Transverse colon (tissue), 4 donors: ENCODE measurements around the gene PLPPR3. TPM values are rescaled to one million over a fixed set of nuclear protein-coding genes. Genes with fewer than 3 reads are reported as not detected.

Source experiments
- DNase-seq: peaks from one replicate; pipeline ENCODE4 v3.0.0-alpha.2; 2019
- H3K27ac ChIP-seq, 4 donors: fragments of 200-600 bp; sonication (generic); 2 replicates each; pipeline ENCODE4 v1.5.1; 2016 to 2018; ENCODE audit warnings: inconsistent platforms in 4 of 4
- H3K27me3 ChIP-seq: fragments of 200-600 bp; sonication (generic); 2 replicates; pipeline ENCODE4 v1.5.1; 2017; ENCODE audit warnings: inconsistent platforms
- H3K36me3 ChIP-seq, 4 donors: fragments of 200-600 bp; sonication (generic); 2 replicates each; pipeline ENCODE4 v1.5.1; 2017 to 2019; ENCODE audit warnings: inconsistent platforms in 4 of 4
- H3K4me1 ChIP-seq, 4 donors: fragments of 200-600 bp; sonication (generic); 2 replicates each; pipeline ENCODE4 v1.5.1; 2017 to 2020; ENCODE audit warnings: inconsistent platforms in 4 of 4
- H3K4me3 ChIP-seq, 4 donors: fragments of 200-600 bp; sonication (generic); 1 replicate in 1 of 4; 2 replicates in 3 of 4; pipeline versions ENCODE4 v1.5.1 to v1.6.1; 2017 to 2019; ENCODE audit warnings: inconsistent platforms in 4 of 4
- H3K9me3 ChIP-seq, 2 donors: fragments of 200-600 bp; sonication (generic); 2 replicates each; pipeline ENCODE4 v1.5.1; 2017 to 2019; ENCODE audit warnings: inconsistent platforms in 2 of 2
- CTCF ChIP-seq, 5 experiments: fragments of 200-600 bp in 3 of 5; fragments of 450-650 bp in 2 of 5; sonication (generic) in 3 of 5; IDR thresholded peaks; 1 replicate in 2 of 5; 2 replicates in 3 of 5; pipeline ENCODE4 v1.5.1; 2016 to 2017; ENCODE audit warnings: antibody characterized with exemption in 5 of 5, inconsistent platforms in 3 of 5, mild to moderate bottlenecking in 2 of 5, moderate library complexity in 1 of 5
- EP300 ChIP-seq: sonication (generic); formaldehyde crosslinking; IDR thresholded peaks from one replicate; pipeline ENCODE4 v1.6.1; 2017; ENCODE audit warnings: antibody characterized with exemption, low read depth
- POLR2A ChIP-seq: fragments of 450-650 bp; IDR thresholded peaks from one replicate; pipeline ENCODE4 v1.6.1; 2016; ENCODE audit warnings: antibody characterized with exemption, mild to moderate bottlenecking, moderate library complexity
- POLR2AphosphoS5 ChIP-seq, 3 donors: sonication (generic); formaldehyde crosslinking; IDR thresholded peaks; one replicate each; pipeline ENCODE4 v1.6.1; 2016; ENCODE audit warnings: antibody characterized with exemption in 3 of 3
- WGBS, 2 donors: methylation state at CpG; one replicate each; pipeline ENCODE4 v1.1.5; 2018; ENCODE audit warnings: low coverage in 1 of 2; 5-methylcytosine and 5-hydroxymethylcytosine counted together
- in situ Hi-C, 4 donors: fragments of 200-750 bp; cut with MboI; loops; one replicate each; pipeline versions ENCODE4 v1.15.0 to v1.15.1; 2017; ENCODE audit warnings: low sequenced_read_pairs in 3 of 4, low pct_ligation_motif_present in 1 of 4, low pct_unique_long_range_greater_than_20kb in 1 of 4
- intact Hi-C: fragments of 100-400 bp; cut with DNase I; formaldehyde crosslinking; loops from one replicate; pipeline ENCODE4 v1.15.1; 2023; ENCODE audit warnings: low total_unique reads
- total RNA-seq, 4 donors: library from RNA; depleted of rRNA; stranded (reverse); fragments of >200 nt; gene quantifications; one replicate each; pipeline ENCODE4 v1.1.0, GENCODE V29; 2016

PLPPR3 gene
- total RNA-seq, 4 donors from 2014 or later: not detected

DNA sequence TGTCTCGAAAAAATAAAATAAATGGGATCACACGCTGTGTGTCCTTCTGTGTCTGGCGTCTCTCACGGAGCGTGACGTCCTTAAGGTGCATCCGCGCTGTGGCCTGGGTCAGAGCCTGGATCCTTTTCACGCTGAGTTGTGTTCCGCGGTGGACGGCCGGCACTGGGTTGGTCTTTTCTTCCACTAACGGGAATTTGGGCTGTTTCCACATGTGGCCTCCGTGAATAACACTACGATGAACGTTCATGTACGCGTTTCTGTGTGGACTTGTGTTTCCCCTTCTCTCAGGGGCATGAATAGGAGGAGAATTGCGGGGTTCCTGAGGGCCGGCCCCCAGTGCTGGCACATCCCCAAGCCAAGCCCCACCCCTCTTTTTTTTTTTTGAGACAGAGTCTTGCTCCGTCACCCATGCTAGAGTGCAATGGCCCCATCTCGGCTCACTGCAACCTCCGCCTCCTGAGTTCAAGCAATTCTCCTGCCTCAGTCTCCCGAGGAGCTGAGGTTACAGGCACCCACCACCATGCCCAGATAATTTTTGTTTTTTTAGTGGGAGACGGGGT is 30.7 kb downstream of the PLPPR3 start:
- intact Hi-C loops: no loop called here

GRCh38 chr19:789701-790060 is 32.1 kb downstream of the PLPPR3 start:
- in situ Hi-C loops (no loop called here), intact Hi-C loops (no loop called here)
- 60 to 73% methylated on average over 6 to 9 of the region's 9 CpGs for WGBS, 2 donors
- no peak for DNase-seq
- peak overlapping the region; percentile 36 to 59 (median 52) for H3K27ac ChIP-seq
- no peak overlapping the region for H3K4me3 ChIP-seq
- no peaks in the 10 kb centered on the region for H3K9me3 ChIP-seq
- no peaks in the 10 kb centered on the region for H3K36me3 ChIP-seq
- TF ChIP-seq CTCF (IDR thresholded peaks at IDR 0.05) (no peak), POLR2A (no peak), POLR2AphosphoS5 (IDR thresholded peaks at IDR 0.05) (no peak), EP300 (no peak)
- H3K4me1 ChIP-seq: peaks cover 0 to 7% (median 3%) of the 10 kb centered on the region in 4 donors
- H3K27me3 ChIP-seq: no peaks in the 10 kb centered on the region

More for the DNA sequence above, 30.7 kb downstream of the PLPPR3 start:
- TF ChIP-seq POLR2A (no peak), CTCF (IDR thresholded peaks at IDR 0.05) (no peak), POLR2AphosphoS5 (IDR thresholded peaks at IDR 0.05) (no peak), EP300 (no peak)
- Histone ChIP-seq H3K27me3 (no peaks in the 10 kb centered on the region), H3K36me3 (no peaks in the 10 kb centered on the region), H3K4me1 (peaks cover 0 to 14% (median 6%) of the 10 kb centered on the region in 4 donors), H3K4me3 (no peak overlapping the region), H3K27ac (no peak overlapping the region), H3K9me3 (no peaks in the 10 kb centered on the region)
- no peak for DNase-seq
- in situ Hi-C loops: no loop called here
- WGBS, 2 donors: 87 to 93% methylated on average over 12 to 26 of the region's 26 CpGs

DNA sequence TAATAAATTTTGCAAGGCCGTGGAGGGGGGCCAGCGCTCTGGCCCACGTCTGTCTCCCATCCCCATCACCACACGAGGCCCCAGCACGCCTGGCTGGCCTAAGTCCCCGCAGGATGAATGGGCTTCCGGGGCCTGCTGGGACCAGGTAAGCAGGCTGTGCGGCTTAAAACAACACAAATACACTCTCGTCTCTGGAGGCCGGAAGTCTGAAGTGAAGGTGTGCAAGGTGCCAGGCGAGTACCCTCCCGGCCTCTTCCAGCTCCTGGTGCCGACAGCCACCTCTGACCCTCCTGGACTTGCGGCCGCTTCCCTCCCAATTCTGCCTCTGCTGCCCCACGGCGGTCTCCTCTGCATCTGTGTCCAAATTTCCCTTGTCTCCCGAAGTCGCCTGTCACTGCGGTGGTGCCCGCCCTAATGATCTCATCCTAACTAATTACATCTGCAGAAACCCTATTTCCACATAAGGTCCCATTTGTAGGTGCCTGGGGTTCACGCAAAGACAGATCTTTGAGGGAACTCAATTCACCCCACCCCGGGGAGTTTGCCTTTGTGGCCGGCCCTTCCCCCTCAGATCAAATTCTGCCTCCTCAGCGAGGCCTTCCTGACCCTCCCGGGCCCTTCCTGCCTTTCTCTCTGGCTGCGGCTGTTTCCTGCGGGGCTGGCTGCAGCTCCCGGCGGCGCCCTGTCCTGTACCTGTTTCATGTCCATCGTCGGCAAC is 32.6 kb downstream of the PLPPR3 start:
- Histone ChIP-seq H3K27me3 (no peaks in the 10 kb centered on the region), H3K4me3 (no peak overlapping the region), H3K36me3 (no peaks in the 10 kb centered on the region), H3K4me1 (peaks cover 0 to 7% (median 3%) of the 10 kb centered on the region in 4 donors), H3K27ac (peak overlapping the region; percentile 36 to 59 (median 52)), H3K9me3 (no peaks in the 10 kb centered on the region)
- 50 to 66% methylated on average over 2 to 33 of the region's 33 CpGs for WGBS, 2 donors
- intact Hi-C loops: no loop called here
- in situ Hi-C loops: no loop called here
- no peak for TF ChIP-seq CTCF (IDR thresholded peaks at IDR 0.05)
- no peak for TF ChIP-seq POLR2AphosphoS5 (IDR thresholded peaks at IDR 0.05)
- no peak for TF ChIP-seq POLR2A
- TF ChIP-seq EP300: no peak
- no peak for DNase-seq

DNA sequence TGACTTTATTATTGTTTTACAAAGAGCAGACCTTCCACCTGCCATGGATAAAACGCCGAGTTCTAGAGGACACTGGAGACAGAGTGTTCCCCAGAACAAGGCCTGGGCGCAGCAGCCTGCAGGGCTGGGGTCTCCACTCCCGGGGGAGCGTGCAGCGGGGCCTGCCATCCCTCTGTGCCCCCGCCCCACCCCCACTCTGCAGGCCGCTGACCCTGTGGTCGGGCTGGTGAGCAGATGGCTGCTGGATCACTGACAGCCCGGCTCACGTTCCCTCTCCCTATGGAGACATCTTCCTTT is 33.1 kb downstream of the PLPPR3 start:
- 76% methylated on average over 11 of the region's 11 CpGs; no CpG with 5 or more reads in 1 of the 2 donors for WGBS, 2 donors

More for the DNA sequence above, 33.1 kb downstream of the PLPPR3 start:
- Histone ChIP-seq H3K4me3 (no peak overlapping the region), H3K4me1 (peaks cover 0 to 7% (median 3%) of the 10 kb centered on the region in 4 donors), H3K27me3 (no peaks in the 10 kb centered on the region), H3K9me3 (no peaks in the 10 kb centered on the region), H3K27ac (peak overlapping the region; percentile 36 to 59 (median 52)), H3K36me3 (no peaks in the 10 kb centered on the region)
- intact Hi-C loops (no loop called here), in situ Hi-C loops (no loop called here)
- TF ChIP-seq POLR2AphosphoS5 (IDR thresholded peaks at IDR 0.05) (no peak), POLR2A (no peak), EP300 (no peak), CTCF (IDR thresholded peaks at IDR 0.05) (no peak)
- DNase-seq: no peak
